Islet of Langerhans (tissue), 1 donor: Measurements from ENCODE around the gene ZFAND2A.
"Not testable (repeated sequence)": the region's sequence is repeated elsewhere in the genome, so short reads cannot be mapped to it uniquely, and the experiment has no call there.

Experiments used
- FAIRE-seq: peaks from one replicate; lab custom pipeline; 2011; peaks lifted over from hg19 to GRCh38; lab: Jason Lieb, UNC

The ZFAND2A gene

GRCh38 chr7:1151156-1151555, 8.8 kb downstream of the ZFAND2A start:
- no peak for FAIRE-seq

GRCh38 chr7:1150400-1151002, 9.5 kb downstream of the ZFAND2A start:
- no peak for FAIRE-seq

- no peak for FAIRE-seq
Observed at GRCh38 chr7:1149351-1149794, 10.6 kb downstream of the ZFAND2A start.

- FAIRE-seq: not testable (repeated sequence)
Observed at GRCh38 chr7:1147873-1148272, 12.1 kb downstream of the ZFAND2A start.

GRCh38 chr7:1144269-1144771, 15.7 kb downstream of the ZFAND2A start:
- no peak for FAIRE-seq

GRCh38 chr7:1143031-1143430, 17.0 kb downstream of the ZFAND2A start:
- FAIRE-seq: not testable (repeated sequence)

- FAIRE-seq: no peak
Observed at GRCh38 chr7:1142051-1142635, 17.9 kb downstream of the ZFAND2A start.

GRCh38 chr7:1141651-1142050, 18.3 kb downstream of the ZFAND2A start:
- no peak for FAIRE-seq

- FAIRE-seq: no peak
Observed at GRCh38 chr7:1140476-1141104, 19.4 kb downstream of the ZFAND2A start.

- no peak for FAIRE-seq
Observed at GRCh38 chr7:1137517-1138167, 22.4 kb downstream of the ZFAND2A start.

- no peak for FAIRE-seq
Observed at GRCh38 chr7:1136841-1137516, 23.0 kb downstream of the ZFAND2A start.

- FAIRE-seq: no peak
Observed at GRCh38 chr7:1134951-1135350, 25.0 kb downstream of the ZFAND2A start.

- FAIRE-seq: no peak
Observed at GRCh38 chr7:1131471-1132265, 28.3 kb downstream of the ZFAND2A start.

- FAIRE-seq: no peak
Observed at GRCh38 chr7:1130021-1130990, 29.7 kb downstream of the ZFAND2A start.

- FAIRE-seq: no peak
Observed at GRCh38 chr7:1129431-1129830, 30.6 kb downstream of the ZFAND2A start.

- no peak for FAIRE-seq
Observed at GRCh38 chr7:1127001-1127400, 33.0 kb downstream of the ZFAND2A start.

GRCh38 chr7:1125603-1125969, 34.4 kb downstream of the ZFAND2A start:
- FAIRE-seq: no peak

GRCh38 chr7:1124816-1125602, 35.0 kb downstream of the ZFAND2A start:
- FAIRE-seq: no peak

GRCh38 chr7:1124164-1124563, 35.8 kb downstream of the ZFAND2A start:
- no peak for FAIRE-seq

- FAIRE-seq: no peak
Observed at GRCh38 chr7:1123715-1124114, 36.3 kb downstream of the ZFAND2A start.
